Measurements from ENCODE around the gene RGL2. TPM values are rescaled to one million over a fixed set of nuclear protein-coding genes. Genes with fewer than 3 reads are reported as not detected.

The RGL2 gene
- total and polyA plus RNA-seq, 2 of the 4 experiments (the other 2 are of a cell fraction): 4.1 to 26.9 TPM

GRCh38 chr6:33290459-33290858, 8.3 kb downstream of the RGL2 start:
- WGBS, 2 experiments (ENCODE audit: extremely low coverage in 2 of 2, insufficient read length in 1 of 2): 91% methylated on average over 4 of the region's 7 CpGs; no CpG with 5 or more reads in 1 of the 2 experiments

More at GRCh38 chr6:33290459-33290858, 8.3 kb downstream of the RGL2 start:
- H2BK120ac ChIP-seq (ENCODE audit: low read depth, low read length): no peak overlapping the region
- peaks cover 3% of the 10 kb centered on the region; the same call in 1 of the 2 replicates for H3K9me1 ChIP-seq (ENCODE audit: insufficient read depth, low read length)
- H3K27me3 ChIP-seq (ENCODE audit: control insufficient read depth, insufficient read depth, low read length): no peaks in the 10 kb centered on the region
- H4K5ac ChIP-seq (ENCODE audit: low read depth, low read length): no peak overlapping the region
- H2AK5ac ChIP-seq (ENCODE audit: low read depth, low read length): no peak overlapping the region
- no peak overlapping the region for H2BK5ac ChIP-seq (ENCODE audit: low read depth, low read length, poor library complexity, severe bottlenecking)
- H3K27ac ChIP-seq (ENCODE audit: insufficient read depth, low read length): no peak overlapping the region
- no peak overlapping the region for H3K18ac ChIP-seq (ENCODE audit: low read depth, low read length)
- no peak overlapping the region for H3K14ac ChIP-seq (replicated peaks; ENCODE audit: low read depth, low read length)
- no peaks in the 10 kb centered on the region for H4K20me1 ChIP-seq (ENCODE audit: insufficient read depth, low read length)
- H3K4me1 ChIP-seq (ENCODE audit: control insufficient read depth, insufficient read depth, low read length): peaks cover 7% of the 10 kb centered on the region
- no peak overlapping the region for H2BK20ac ChIP-seq (ENCODE audit: low read depth, low read length)
- H3K4me3 ChIP-seq (ENCODE audit: insufficient read depth, low read depth, low read length): no peak overlapping the region
- peak overlapping the region; percentile 91 for H2AK9ac ChIP-seq (replicated peaks; ENCODE audit: low read depth, low read length, poor library complexity)
- peaks cover 27 to 53% of the 10 kb centered on the region in 2 experiments for H3K79me1 ChIP-seq (ENCODE audit: low read depth in 1 of 2, low read length in 2 of 2)
- dilution Hi-C loops (cut with HindIII; ENCODE audit: low sequenced_read_pairs, unreplicated experiment): no loop called here
- TF ChIP-seq BHLHE40 (IDR thresholded peaks at IDR 0.05; ENCODE audit: low read depth, low read length): no peak
- ChIA-PET POLR2A (ENCODE audit: unreplicated experiment) (no interaction called here), CTCF (no interaction called here)
- in situ Hi-C loops (cut with MboI; ENCODE audit: low sequenced_read_pairs): no loop called here
- H3K9me3 ChIP-seq (ENCODE audit: control insufficient read depth, insufficient read depth, low read length): no peaks in the 10 kb centered on the region
- ATAC-seq (ENCODE audit: low read depth) (no peak), DNase-seq (no peak)
- H3K23ac ChIP-seq (ENCODE audit: low read depth, low read length): no peak overlapping the region
- no peak overlapping the region for H2BK15ac ChIP-seq (ENCODE audit: low read depth, low read length)
- no TSS peak for BruUV-seq (replicated peaks)
- intact Hi-C loops (cut with micrococcal nuclease): no loop called here
- no peak overlapping the region for H3K9ac ChIP-seq (ENCODE audit: low read depth, low read length)
- H3K4ac ChIP-seq (ENCODE audit: low read depth, low read length): no peak overlapping the region
- H3K4me2 ChIP-seq (ENCODE audit: low read depth, low read length): peak overlapping the region; percentile 97; the same call in 1 of the 2 replicates
- H3K56ac ChIP-seq (ENCODE audit: extremely low read depth, insufficient read depth, low read length): no peak overlapping the region
- H4K91ac ChIP-seq (ENCODE audit: insufficient read depth, low read depth, low read length): no peak overlapping the region
- no peak overlapping the region for H2AFZ ChIP-seq (replicated peaks; ENCODE audit: low read length, poor library complexity)
- peaks cover 36% of the 10 kb centered on the region for H3K36me3 ChIP-seq (ENCODE audit: control insufficient read depth, insufficient read depth, low read length)
- peak overlapping the region; percentile 53 to 94; a peak in 2 of 4 replicates for H4K8ac ChIP-seq (ENCODE audit: low read depth in 2 of 2, low read length in 2 of 2)

Measured in IMR-90 (cell line).